HG02973 (cell line): ENCODE data around the gene BIRC3.
"Not testable (repeated sequence)": the region's sequence is repeated elsewhere in the genome, so short reads cannot be mapped to it uniquely, and the experiment has no call there.

Experiments used
- ATAC-seq: cut with Tn5 transposase; IDR thresholded peaks from one replicate; pipeline ENCODE4 v1.9.1; 2021; ENCODE audit warnings: moderate library complexity; ENCODE audit not compliant: unreplicated experiment

The BIRC3 gene

GRCh38 chr11:102367364-102367763 lies 50.1 kb downstream of the BIRC3 start:
- ATAC-seq, result no peak

GRCh38 chr11:102368472-102368871 lies 51.2 kb downstream of the BIRC3 start:
- peak; percentile 100 for ATAC-seq

GRCh38 chr11:102374633-102375424 lies 57.5 kb downstream of the BIRC3 start:
- ATAC-seq, result not testable (repeated sequence)

- no peak for ATAC-seq
Measured at GRCh38 chr11:102375720-102376399, 58.6 kb downstream of the BIRC3 start.

GRCh38 chr11:102377891-102378290 lies 60.6 kb downstream of the BIRC3 start:
- no peak for ATAC-seq

GRCh38 chr11:102378818-102379217 lies 61.5 kb downstream of the BIRC3 start:
- ATAC-seq, result no peak

- ATAC-seq, result no peak
Measured at GRCh38 chr11:102382384-102382783, 65.1 kb downstream of the BIRC3 start.

GRCh38 chr11:102383839-102384238 lies 66.6 kb downstream of the BIRC3 start:
- ATAC-seq, result no peak

- ATAC-seq, result no peak
Measured at GRCh38 chr11:102384419-102385079, 67.3 kb downstream of the BIRC3 start.

GRCh38 chr11:102385085-102386007 lies 68.1 kb downstream of the BIRC3 start:
- no peak for ATAC-seq

- ATAC-seq, result no peak
Measured at GRCh38 chr11:102386136-102386734, 69.0 kb downstream of the BIRC3 start.

- ATAC-seq, result no peak
Measured at GRCh38 chr11:102387043-102387781, 69.9 kb downstream of the BIRC3 start.
